H9 (cell line): ENCODE data around the gene TMEM198. TPM values are rescaled to one million over a fixed set of nuclear protein-coding genes. Genes with fewer than 3 reads are reported as not detected.

Source experiments
- DNase-seq: peaks from one replicate; pipeline ENCODE4 v3.0.0-alpha.2; 2017
- H2AFZ ChIP-seq: one replicate; pipeline ENCODE4 v1.6.1; 2013; ENCODE audit warnings: mild to moderate bottlenecking, low read length, control low read depth, moderate library complexity
- H2AK5ac ChIP-seq: 2 replicates; pipeline ENCODE4 v1.6.1; 2013; ENCODE audit warnings: low read length, control low read depth, mixed read lengths; ENCODE audit not compliant: insufficient read length
- H2BK120ac ChIP-seq: one replicate; pipeline ENCODE4 v1.6.1; 2013; ENCODE audit warnings: low read depth, mild to moderate bottlenecking, low read length, control low read depth, inconsistent platforms; ENCODE audit not compliant: poor library complexity, severe bottlenecking
- H2BK12ac ChIP-seq: 2 replicates; pipeline ENCODE4 v1.6.1; 2013; ENCODE audit warnings: low read length, control low read depth, mixed read lengths, low read depth; ENCODE audit not compliant: insufficient read length
- H2BK15ac ChIP-seq: 2 replicates; pipeline ENCODE4 v1.6.1; 2013; ENCODE audit warnings: low read depth, low read length, control low read depth
- H2BK20ac ChIP-seq: one replicate; pipeline ENCODE4 v1.6.1; 2013; ENCODE audit warnings: low read depth, mild to moderate bottlenecking, low read length, control low read depth, inconsistent platforms; ENCODE audit not compliant: poor library complexity, severe bottlenecking
- H2BK5ac ChIP-seq: 2 replicates; pipeline ENCODE4 v1.6.1; 2013; ENCODE audit warnings: low read length, control low read depth, mixed read lengths; ENCODE audit not compliant: insufficient read length
- H3K14ac ChIP-seq: 2 replicates; pipeline ENCODE4 v1.6.1; 2013; ENCODE audit warnings: low read length, control low read depth; ENCODE audit not compliant: insufficient read depth
- H3K18ac ChIP-seq: 2 replicates; pipeline ENCODE4 v1.6.1; 2013; ENCODE audit warnings: low read depth, mild to moderate bottlenecking, mixed read lengths, low read length, control low read depth; ENCODE audit not compliant: insufficient read length
- H3K23ac ChIP-seq: 2 replicates; pipeline ENCODE4 v1.6.1; 2013; ENCODE audit warnings: low read length, control low read depth, mixed read lengths, low read depth; ENCODE audit not compliant: insufficient read length
- H3K23me2 ChIP-seq: 2 replicates; pipeline ENCODE4 v1.6.1; 2013; ENCODE audit warnings: low read depth, mild to moderate bottlenecking, mixed read lengths, low read length, control low read depth; ENCODE audit not compliant: insufficient read length, poor library complexity, severe bottlenecking
- H3K27ac ChIP-seq: 2 replicates; pipeline ENCODE4 v1.5.1; 2013; ENCODE audit warnings: low read length, control low read depth, mixed read lengths, low read depth; ENCODE audit not compliant: insufficient read length
- H3K27me3 ChIP-seq: 2 replicates; pipeline ENCODE4 v1.6.1; 2013; ENCODE audit warnings: low read length, control low read depth, inconsistent platforms; ENCODE audit not compliant: insufficient read depth
- H3K4ac ChIP-seq: 2 replicates; pipeline ENCODE4 v1.6.1; 2013; ENCODE audit warnings: low read depth, mild to moderate bottlenecking, control low read depth, inconsistent platforms, low read length, moderate library complexity
- H3K4me1 ChIP-seq: 2 replicates; pipeline ENCODE4 v1.6.1; 2013; ENCODE audit warnings: low read length, control low read depth, inconsistent platforms; ENCODE audit not compliant: insufficient read depth
- H3K4me2 ChIP-seq: 2 replicates; pipeline ENCODE4 v1.6.1; 2013; ENCODE audit warnings: low read length, control low read depth, mixed read lengths; ENCODE audit not compliant: insufficient read length, insufficient read depth
- H3K56ac ChIP-seq: 2 replicates; pipeline ENCODE4 v1.6.1; 2013; ENCODE audit warnings: low read depth, mild to moderate bottlenecking, mixed read lengths, low read length, control low read depth; ENCODE audit not compliant: insufficient read length
- H3K79me1 ChIP-seq: 2 replicates; pipeline ENCODE4 v1.6.1; 2013; ENCODE audit warnings: low read depth, mild to moderate bottlenecking, moderate library complexity, low read length, control low read depth, inconsistent platforms; ENCODE audit not compliant: insufficient read depth, poor library complexity, severe bottlenecking
- H3K79me2 ChIP-seq: 2 replicates; pipeline ENCODE4 v1.6.1; 2013; ENCODE audit warnings: low read length, control low read depth, inconsistent platforms; ENCODE audit not compliant: insufficient read depth
- H3K9ac ChIP-seq: 2 replicates; pipeline ENCODE4 v1.6.1; 2013; ENCODE audit warnings: low read length, control low read depth, mixed read lengths; ENCODE audit not compliant: insufficient read length; ENCODE audit errors: extremely low read depth
- H3K9me3 ChIP-seq: one replicate; pipeline ENCODE4 v1.6.1; 2013; ENCODE audit warnings: low read depth, low read length, inconsistent platforms; ENCODE audit not compliant: control insufficient read depth
- H3T11ph ChIP-seq: one replicate; pipeline ENCODE4 v1.6.1; 2013; ENCODE audit warnings: mild to moderate bottlenecking, low read length, control low read depth, inconsistent platforms
- H4K20me1 ChIP-seq: one replicate; pipeline ENCODE4 v1.6.1; 2013; ENCODE audit not compliant: control insufficient read depth, insufficient read length, insufficient read depth
- H4K5ac ChIP-seq: 2 replicates; pipeline ENCODE4 v1.6.1; 2013; ENCODE audit warnings: low read depth, mild to moderate bottlenecking, mixed read lengths, low read length, control low read depth; ENCODE audit not compliant: insufficient read length
- H4K8ac ChIP-seq: replicated peaks from 2 replicates; pipeline ENCODE4 v1.6.1; 2013; ENCODE audit warnings: low read length, control low read depth, mixed read lengths, low read depth; ENCODE audit not compliant: insufficient read length
- H4K91ac ChIP-seq: 2 replicates; pipeline ENCODE4 v1.6.1; 2013; ENCODE audit warnings: low read depth, mild to moderate bottlenecking, moderate library complexity, mixed read lengths, low read length, control low read depth; ENCODE audit not compliant: insufficient read length
- H3K27ac Mint-ChIP-seq, 3 experiments: 2 replicates in 2 of 3; 3 replicates in 1 of 3; pipeline ENCODE4 v1.8.0; 2020 to 2021; ENCODE audit warnings: mixed read lengths in 3 of 3, mild to moderate bottlenecking in 1 of 3, moderate library complexity in 1 of 3
- H3K27me3 Mint-ChIP-seq: 2 replicates; pipeline ENCODE4 v1.8.0; 2021; ENCODE audit warnings: low read depth, mild to moderate bottlenecking, moderate library complexity, mixed read lengths
- H3K36me3 Mint-ChIP-seq, 3 experiments: 2 replicates in 2 of 3; 3 replicates in 1 of 3; pipeline ENCODE4 v1.8.0; 2020 to 2021; ENCODE audit warnings: low read depth in 3 of 3, mixed read lengths in 3 of 3; ENCODE audit not compliant: insufficient read depth in 1 of 3
- H3K4me1 Mint-ChIP-seq, 2 experiments: 2 replicates each; pipeline ENCODE4 v1.8.0; 2020; ENCODE audit warnings: mixed read lengths in 2 of 2
- H3K4me3 Mint-ChIP-seq, 2 experiments: 2 replicates in 1 of 2; 3 replicates in 1 of 2; pipeline ENCODE4 v1.8.0; 2020 to 2021; ENCODE audit warnings: mild to moderate bottlenecking in 2 of 2, mixed read lengths in 2 of 2, moderate library complexity in 1 of 2
- H3K9me3 Mint-ChIP-seq, 2 experiments: 2 replicates in 1 of 2; 3 replicates in 1 of 2; pipeline ENCODE4 v1.8.0; 2020; ENCODE audit warnings: mild to moderate bottlenecking in 2 of 2, mixed read lengths in 2 of 2, moderate library complexity in 1 of 2
- CTCF ChIP-seq: fragments of 200-600 bp; sonication (generic); conservative IDR thresholded peaks from 3 replicates; pipeline ENCODE4 v1.8.0; 2021; ENCODE audit warnings: antibody characterized with exemption, mild to moderate bottlenecking
- WGBS: extraction: QIAGEN DNeasy Blood & Tissue Kit; methylation state at CpG from one replicate; pipeline ENCODE4 v1.1.7; 2013; ENCODE audit warnings: missing lambda C conversion rate, low lambda C conversion rate, mixed read lengths; ENCODE audit not compliant: insufficient read length; ENCODE audit errors: extremely low coverage; 5-methylcytosine and 5-hydroxymethylcytosine counted together
- total RNA-seq: library from RNA; stranded (reverse); gene quantifications from 2 replicates; pipeline ENCODE4 v1.2.1, GENCODE V29; 2021

Gene TMEM198
- total RNA-seq, 1 experiment from 2014 or later, result 7.7 TPM

- Histone ChIP-seq H2AK5ac (no peak overlapping the region), H4K8ac (no peak overlapping the region), H2BK5ac (no peak overlapping the region), H4K20me1 (no peaks in the 10 kb centered on the region), H2BK12ac (no peak overlapping the region), H3K9ac (peak overlapping the region; percentile 39), H3K27me3 (no peaks in the 10 kb centered on the region; the same call in 1 of the 2 replicates), H3K56ac (no peak overlapping the region), H4K5ac (no peak overlapping the region), H3K14ac (peak overlapping the region; percentile 37), H3K4ac (no peak overlapping the region), H3K4me1 (peaks cover 2% of the 10 kb centered on the region; the same call in 1 of the 2 replicates), H3T11ph (no peak overlapping the region), H2AFZ (no peak overlapping the region), H4K91ac (no peak overlapping the region), H3K9me3 (no peaks in the 10 kb centered on the region), H3K23me2 (peaks cover 7% of the 10 kb centered on the region), H3K18ac (no peak overlapping the region), H2BK15ac (no peak overlapping the region), H2BK120ac (no peak overlapping the region), H3K27ac (no peak overlapping the region), H2BK20ac (no peak overlapping the region), H3K79me2 (no peaks in the 10 kb centered on the region), H3K79me1 (no peaks in the 10 kb centered on the region), H3K4me2 (peak overlapping the region; percentile 33), H3K23ac (no peak overlapping the region)
- Mint-ChIP-seq H3K36me3 (peaks cover 32 to 40% (median 40%) of the 10 kb centered on the region in 3 experiments), H3K4me1 (peaks cover 43 to 54% of the 10 kb centered on the region in 2 experiments), H3K4me3 (peak overlapping the region; percentile 69 to 83), H3K27me3 (peaks cover 15% of the 10 kb centered on the region), H3K27ac (no peak overlapping the region), H3K9me3 (no peaks in the 10 kb centered on the region; a peak in 1 of 5 replicates)
- no CpG with 5 or more reads among the region's 95 CpGs for WGBS
- TF ChIP-seq CTCF, result no peak
- no peak for DNase-seq
These were observed 26.5 kb downstream of the TMEM198 start for GRCh38 chr2:219570194-219570923.
